CD4-positive, CD25-positive, alpha-beta regulatory T cell (primary cell): Measurements from ENCODE around the gene ALAS1. TPM values are rescaled to one million over a fixed set of nuclear protein-coding genes. Genes with fewer than 3 reads are reported as not detected.

Source experiments
- ATAC-seq, 2 donors: fragments of 150-1000 bp; cut with Tn5 transposase; one replicate each; pipeline ENCODE4 v1.10.0; 2021; ENCODE audit warnings: low read depth in 2 of 2, moderate number of reproducible peaks in 2 of 2, moderate library complexity in 1 of 2
- DNase-seq, 3 donors: peaks; one replicate each; pipeline versions ENCODE4 v3.0.0 to v3.0.0-alpha.2; 2012 to 2022; ENCODE audit warnings: mixed read lengths in 1 of 3
- H3K27ac ChIP-seq: one replicate; pipeline ENCODE4 v1.7.0; 2013; ENCODE audit warnings: mild to moderate bottlenecking, low read length; ENCODE audit not compliant: insufficient read depth, poor library complexity, severe bottlenecking
- H3K27me3 ChIP-seq: one replicate; pipeline ENCODE4 v1.7.0; 2013; ENCODE audit warnings: low read length; ENCODE audit not compliant: control insufficient read depth, insufficient read depth
- H3K36me3 ChIP-seq: one replicate; pipeline ENCODE4 v1.7.0; 2013; ENCODE audit warnings: mild to moderate bottlenecking, low read length, moderate library complexity; ENCODE audit not compliant: control insufficient read depth, insufficient read depth
- H3K4me1 ChIP-seq: 2 replicates; pipeline ENCODE4 v1.7.0; 2013; ENCODE audit warnings: mild to moderate bottlenecking, low read length; ENCODE audit not compliant: insufficient read depth, control insufficient read depth, poor library complexity, severe bottlenecking
- H3K4me3 ChIP-seq: one replicate; pipeline ENCODE4 v1.7.0; 2013; ENCODE audit warnings: low read depth, mild to moderate bottlenecking, low read length, moderate library complexity
- H3K9me3 ChIP-seq, 2 experiments: 1 replicate in 1 of 2; 2 replicates in 1 of 2; pipeline ENCODE4 v1.7.0; 2013; ENCODE audit warnings: low read length in 2 of 2, mild to moderate bottlenecking in 1 of 2, moderate library complexity in 1 of 2; ENCODE audit not compliant: control insufficient read depth in 2 of 2
- H3K27ac Mint-ChIP-seq, 3 donors: one replicate each; pipeline ENCODE4 v1.8.0; 2020 to 2022; ENCODE audit warnings: mild to moderate bottlenecking in 3 of 3, mixed read lengths in 3 of 3, moderate library complexity in 2 of 3
- H3K27me3 Mint-ChIP-seq: one replicate; pipeline ENCODE4 v1.8.0; 2022; ENCODE audit warnings: mild to moderate bottlenecking, mixed read lengths
- H3K36me3 Mint-ChIP-seq: one replicate; pipeline ENCODE4 v1.8.0; 2020; ENCODE audit warnings: mixed read lengths
- H3K4me1 Mint-ChIP-seq, 4 donors: one replicate each; pipeline ENCODE4 v1.8.0; 2020 to 2022; ENCODE audit warnings: mixed read lengths in 4 of 4, mild to moderate bottlenecking in 1 of 4
- H3K4me3 Mint-ChIP-seq, 4 donors: one replicate each; pipeline ENCODE4 v1.8.0; 2020 to 2022; ENCODE audit warnings: mild to moderate bottlenecking in 4 of 4, mixed read lengths in 4 of 4, moderate library complexity in 3 of 4
- H3K9me3 Mint-ChIP-seq, 7 donors: one replicate each; pipeline ENCODE4 v1.8.0; 2020 to 2022; ENCODE audit warnings: mixed read lengths in 7 of 7, mild to moderate bottlenecking in 3 of 7, moderate library complexity in 2 of 7
- polyA plus RNA-seq, 4 donors: library from polyadenylated mRNA; unstranded; fragments of 300-500 nt; fragmentation: Illumina TruSeq; gene quantifications; one replicate each; pipeline ENCODE4 v1.2.3, GENCODE V29; 2021
- total RNA-seq: library from RNA; stranded (reverse); gene quantifications from one replicate; pipeline ENCODE4 v1.2.3, GENCODE V29; 2022

Gene ALAS1
- total and polyA plus RNA-seq, 5 donors from 2014 or later: 17.1 to 41.4 (median 27.7) TPM

DNA sequence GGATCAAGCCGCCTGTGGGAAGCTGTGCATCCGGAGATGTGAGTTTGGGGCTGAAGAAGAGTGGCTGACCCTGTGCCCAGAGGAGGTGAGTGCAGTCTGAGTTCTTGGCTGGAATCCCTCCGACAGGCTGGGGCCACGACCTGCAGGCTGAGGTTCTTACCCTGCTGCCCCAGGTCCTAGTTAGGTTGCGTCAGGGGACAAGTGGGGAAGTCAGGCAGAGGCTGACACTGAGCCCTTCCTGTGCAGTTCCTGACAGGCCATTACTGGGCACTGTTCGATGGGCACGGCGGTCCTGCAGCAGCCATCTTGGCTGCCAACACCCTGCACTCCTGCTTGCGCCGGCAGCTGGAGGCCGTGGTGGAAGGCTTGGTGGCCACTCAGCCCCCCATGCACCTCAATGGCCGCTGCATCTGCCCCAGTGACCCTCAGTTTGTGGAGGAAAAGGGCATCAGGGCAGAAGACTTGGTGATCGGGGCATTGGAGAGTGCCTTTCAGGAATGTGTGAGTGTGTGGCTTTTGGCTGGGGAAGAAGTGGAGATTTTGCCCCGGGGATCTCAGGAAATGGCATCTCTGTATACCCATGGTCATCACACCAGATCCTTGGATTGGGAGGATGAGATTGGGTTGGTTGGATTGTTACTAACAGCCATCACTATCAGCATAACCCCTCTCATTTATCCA, 48.9 kb downstream of the ALAS1 start:
- peak overlapping the region; percentile 89 for H3K27ac ChIP-seq
- no peaks in the 10 kb centered on the region for H3K9me3 ChIP-seq
- H3K4me1 ChIP-seq: peaks cover 65% of the 10 kb centered on the region
- peak overlapping the region; percentile 87 to 96 (median 94) for H3K4me3 Mint-ChIP-seq
- H3K27me3 ChIP-seq: no peaks in the 10 kb centered on the region
- ATAC-seq (no peak), DNase-seq (no peak)
- H3K36me3 Mint-ChIP-seq: peaks cover 29% of the 10 kb centered on the region
- no peaks in the 10 kb centered on the region for H3K27me3 Mint-ChIP-seq
- no peaks in the 10 kb centered on the region for H3K9me3 Mint-ChIP-seq
- H3K4me3 ChIP-seq: peak overlapping the region; percentile 69
- H3K27ac Mint-ChIP-seq: peak overlapping the region; percentile 91 to 95 (median 94)
- H3K36me3 ChIP-seq: peaks cover 20% of the 10 kb centered on the region
- peaks cover 4 to 89% (median 57%) of the 10 kb centered on the region in 4 donors for H3K4me1 Mint-ChIP-seq

- H3K27me3 Mint-ChIP-seq: no peaks in the 10 kb centered on the region
- no peak for DNase-seq
- Histone ChIP-seq H3K27ac (peak overlapping the region; percentile 89), H3K27me3 (no peaks in the 10 kb centered on the region), H3K9me3 (no peaks in the 10 kb centered on the region), H3K4me1 (peaks cover 71% of the 10 kb centered on the region), H3K4me3 (peak overlapping the region; percentile 69), H3K36me3 (peaks cover 20% of the 10 kb centered on the region)
- ATAC-seq: no peak
- peak overlapping the region; percentile 93 to 95 (median 94) for H3K27ac Mint-ChIP-seq
- no peaks in the 10 kb centered on the region for H3K9me3 Mint-ChIP-seq
- H3K36me3 Mint-ChIP-seq: peaks cover 31% of the 10 kb centered on the region
- H3K4me3 Mint-ChIP-seq: peak overlapping the region; percentile 87 to 96 (median 94)
- peaks cover 3 to 91% (median 57%) of the 10 kb centered on the region in 4 donors for H3K4me1 Mint-ChIP-seq
These were observed 49.6 kb downstream of the ALAS1 start for GRCh38 chr3:52247409-52248164.

DNA sequence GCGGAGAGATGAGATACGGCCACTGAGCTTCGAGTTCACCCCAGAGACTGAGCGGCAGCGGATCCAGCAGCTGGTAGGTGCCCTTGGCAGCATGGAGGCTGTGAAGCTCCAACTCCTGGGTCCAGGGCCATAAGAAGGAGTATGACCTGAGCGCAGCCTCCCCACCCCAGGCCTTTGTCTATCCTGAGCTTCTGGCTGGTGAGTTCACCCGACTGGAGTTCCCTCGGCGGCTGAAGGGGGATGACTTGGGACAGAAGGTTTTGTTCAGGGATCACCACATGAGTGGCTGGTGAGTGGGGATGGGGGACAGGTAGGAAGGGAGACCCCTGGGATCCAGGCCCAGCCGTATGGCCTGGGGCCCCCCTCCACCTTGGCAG, 50.2 kb downstream of the ALAS1 start:
- H3K27me3 Mint-ChIP-seq: no peaks in the 10 kb centered on the region
- H3K4me1 Mint-ChIP-seq: peaks cover 4 to 94% (median 59%) of the 10 kb centered on the region in 4 donors
- peaks cover 34% of the 10 kb centered on the region for H3K36me3 Mint-ChIP-seq
- H3K4me3 Mint-ChIP-seq: peak overlapping the region; percentile 87 to 96 (median 94)
- H3K4me1 ChIP-seq: peaks cover 77% of the 10 kb centered on the region
- H3K27ac Mint-ChIP-seq: peak overlapping the region; percentile 93 to 95 (median 94)
- no peak overlapping the region for H3K27ac ChIP-seq
- H3K9me3 ChIP-seq: no peaks in the 10 kb centered on the region
- H3K27me3 ChIP-seq: no peaks in the 10 kb centered on the region
- no peak for ATAC-seq
- no peak overlapping the region for H3K4me3 ChIP-seq
- H3K9me3 Mint-ChIP-seq: no peaks in the 10 kb centered on the region
- H3K36me3 ChIP-seq: peaks cover 20% of the 10 kb centered on the region
- no peak for DNase-seq

DNA sequence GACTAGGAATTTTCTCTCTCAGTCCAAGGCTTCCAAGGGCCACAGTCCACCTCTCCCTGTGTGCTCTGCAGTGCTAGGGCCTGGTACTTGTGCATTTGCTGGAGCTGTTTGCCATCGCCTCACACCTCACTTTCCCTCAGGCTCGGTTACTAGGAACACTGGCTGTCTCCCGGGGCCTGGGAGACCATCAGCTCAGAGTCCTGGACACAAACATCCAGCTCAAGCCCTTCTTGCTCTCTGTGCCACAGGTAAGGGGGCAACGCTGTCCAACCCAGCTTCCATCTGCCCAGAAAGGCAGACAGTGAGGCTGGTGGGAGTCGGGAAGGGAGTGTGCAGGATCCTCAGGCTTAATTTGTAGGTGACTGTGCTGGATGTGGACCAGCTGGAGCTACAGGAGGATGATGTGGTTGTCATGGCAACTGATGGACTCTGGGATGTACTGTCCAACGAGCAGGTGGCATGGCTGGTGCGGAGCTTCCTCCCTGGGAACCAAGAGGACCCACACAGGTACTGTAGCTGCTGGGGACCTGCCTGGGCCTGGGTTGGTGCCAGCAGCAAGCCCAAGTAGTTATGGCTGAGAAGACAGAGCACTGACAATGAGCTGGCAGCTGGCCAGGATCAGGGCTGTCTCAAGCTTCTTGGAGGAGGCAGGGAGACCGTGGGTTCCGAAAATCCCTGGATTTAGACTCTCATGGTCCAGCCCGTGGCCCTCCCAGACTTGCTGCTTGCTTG, 51.0 kb downstream of the ALAS1 start:
- Mint-ChIP-seq H3K4me3 (peak overlapping the region in 3 of 4 donors; percentile 8 to 96 (median 31)), H3K4me1 (peaks cover 4 to 94% (median 58%) of the 10 kb centered on the region in 4 donors), H3K27me3 (no peaks in the 10 kb centered on the region), H3K36me3 (peaks cover 35% of the 10 kb centered on the region), H3K9me3 (no peaks in the 10 kb centered on the region), H3K27ac (peak overlapping the region in 2 of 3 donors; percentile 84 to 89)
- H3K4me1 ChIP-seq: peaks cover 79% of the 10 kb centered on the region
- DNase-seq (no peak), ATAC-seq (no peak)
- no peak overlapping the region for H3K4me3 ChIP-seq
- no peaks in the 10 kb centered on the region for H3K27me3 ChIP-seq
- H3K36me3 ChIP-seq: peaks cover 20% of the 10 kb centered on the region
- H3K27ac ChIP-seq: peak overlapping the region; percentile 47
- no peaks in the 10 kb centered on the region for H3K9me3 ChIP-seq

GRCh38 chr3:52249683-52250082, 51.7 kb downstream of the ALAS1 start:
- H3K9me3 Mint-ChIP-seq: no peaks in the 10 kb centered on the region
- peaks cover 4 to 94% (median 59%) of the 10 kb centered on the region in 4 donors for H3K4me1 Mint-ChIP-seq
- no peak overlapping the region for H3K27ac ChIP-seq
- no peak for DNase-seq
- peak overlapping the region in 3 of 4 donors; percentile 12 to 96 (median 70) for H3K4me3 Mint-ChIP-seq
- peaks cover 20% of the 10 kb centered on the region for H3K36me3 ChIP-seq
- peaks cover 79% of the 10 kb centered on the region for H3K4me1 ChIP-seq
- H3K36me3 Mint-ChIP-seq: peaks cover 35% of the 10 kb centered on the region
- no peaks in the 10 kb centered on the region for H3K9me3 ChIP-seq
- no peak for ATAC-seq
- H3K27ac Mint-ChIP-seq: peak overlapping the region; percentile 17 to 89 (median 84)
- H3K4me3 ChIP-seq: no peak overlapping the region
- H3K27me3 Mint-ChIP-seq: no peaks in the 10 kb centered on the region
- no peaks in the 10 kb centered on the region for H3K27me3 ChIP-seq

GRCh38 chr3:52250122-52250521, 52.2 kb downstream of the ALAS1 start:
- Mint-ChIP-seq H3K27ac (peak overlapping the region; percentile 17 to 89 (median 84)), H3K27me3 (no peaks in the 10 kb centered on the region), H3K4me3 (peak overlapping the region; percentile 12 to 96 (median 72)), H3K36me3 (peaks cover 35% of the 10 kb centered on the region), H3K4me1 (peaks cover 4 to 94% (median 59%) of the 10 kb centered on the region in 4 donors), H3K9me3 (no peaks in the 10 kb centered on the region)
- Histone ChIP-seq H3K27ac (peak overlapping the region; percentile 48), H3K36me3 (peaks cover 20% of the 10 kb centered on the region), H3K4me3 (no peak overlapping the region), H3K4me1 (peaks cover 79% of the 10 kb centered on the region), H3K9me3 (no peaks in the 10 kb centered on the region), H3K27me3 (no peaks in the 10 kb centered on the region)
- ATAC-seq: no peak
- DNase-seq: no peak
